Activated naive CD8-positive, alpha-beta T cell (primary cell): ENCODE data around the gene NPY2R.

Source experiments
- H3K27ac Mint-ChIP-seq: one replicate; pipeline ENCODE4 v1.8.0; 2021; ENCODE audit warnings: mixed read lengths
- H3K27me3 Mint-ChIP-seq: one replicate; pipeline ENCODE4 v1.8.0; 2021; ENCODE audit warnings: mixed read lengths
- H3K36me3 Mint-ChIP-seq: one replicate; pipeline ENCODE4 v1.8.0; 2021; ENCODE audit warnings: mixed read lengths
- H3K4me1 Mint-ChIP-seq: one replicate; pipeline ENCODE4 v1.8.0; 2021; ENCODE audit warnings: low read depth, mixed read lengths
- H3K4me3 Mint-ChIP-seq: one replicate; pipeline ENCODE4 v1.8.0; 2021; ENCODE audit warnings: mild to moderate bottlenecking, mixed read lengths
- H3K9me3 Mint-ChIP-seq: one replicate; pipeline ENCODE4 v1.8.0; 2021; ENCODE audit warnings: low read depth, mixed read lengths

NPY2R gene, protein sequence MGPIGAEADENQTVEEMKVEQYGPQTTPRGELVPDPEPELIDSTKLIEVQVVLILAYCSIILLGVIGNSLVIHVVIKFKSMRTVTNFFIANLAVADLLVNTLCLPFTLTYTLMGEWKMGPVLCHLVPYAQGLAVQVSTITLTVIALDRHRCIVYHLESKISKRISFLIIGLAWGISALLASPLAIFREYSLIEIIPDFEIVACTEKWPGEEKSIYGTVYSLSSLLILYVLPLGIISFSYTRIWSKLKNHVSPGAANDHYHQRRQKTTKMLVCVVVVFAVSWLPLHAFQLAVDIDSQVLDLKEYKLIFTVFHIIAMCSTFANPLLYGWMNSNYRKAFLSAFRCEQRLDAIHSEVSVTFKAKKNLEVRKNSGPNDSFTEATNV

DNA sequence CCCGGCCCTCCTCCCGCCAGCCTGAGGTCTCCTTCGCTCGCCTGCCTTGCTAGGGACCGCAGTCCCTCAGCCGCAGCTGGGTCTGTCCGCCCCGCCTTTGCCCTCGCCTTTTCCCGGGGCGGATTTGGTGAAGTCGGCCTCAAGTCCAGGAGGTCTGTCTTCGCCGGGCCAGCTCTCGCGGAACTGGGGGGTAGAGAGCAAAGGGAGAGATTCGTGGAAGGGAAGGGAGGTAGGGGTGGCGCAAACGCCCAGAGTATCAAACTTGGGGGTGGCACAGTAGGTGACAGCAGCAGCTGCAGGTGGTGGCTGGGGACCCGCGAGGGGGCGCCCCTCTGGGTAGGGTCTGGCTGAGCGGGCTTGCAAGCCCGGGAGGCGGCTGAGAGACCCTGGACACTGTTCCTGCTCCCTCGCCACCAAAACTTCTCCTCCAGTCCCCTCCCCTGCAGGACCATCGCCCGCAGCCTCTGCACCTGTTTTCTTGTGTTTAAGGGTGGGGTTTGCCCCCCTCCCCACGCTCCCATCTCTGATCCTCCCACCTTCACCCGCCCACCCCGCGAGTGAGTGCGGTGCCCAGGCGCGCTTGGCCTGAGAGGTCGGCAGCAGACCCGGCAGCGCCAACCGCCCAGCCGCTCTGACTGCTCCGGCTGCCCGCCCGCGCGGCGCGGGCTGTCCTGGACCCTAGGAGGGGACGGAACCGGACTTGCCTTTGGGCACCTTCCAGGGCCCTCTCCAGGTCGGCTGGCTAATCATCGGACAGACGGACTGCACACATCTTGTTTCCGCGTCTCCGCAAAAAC is at the start of gene NPY2R:
Gene NPY2R (plus strand): TSS at position 379 of the 797 bp plus-strand sequence. CDS start 5,304 bp downstream, outside the sequence.
- no peak within 1 kb of the TSS for H3K4me3 Mint-ChIP-seq
- H3K9me3 Mint-ChIP-seq = no peaks in the 10 kb centered on the region
- no peak within 1 kb of the TSS for H3K27ac Mint-ChIP-seq
- no peaks in the 10 kb centered on the region for H3K36me3 Mint-ChIP-seq
- no peaks in the 10 kb centered on the region for H3K4me1 Mint-ChIP-seq
- H3K27me3 Mint-ChIP-seq = peaks cover 36% of the 10 kb centered on the region

DNA sequence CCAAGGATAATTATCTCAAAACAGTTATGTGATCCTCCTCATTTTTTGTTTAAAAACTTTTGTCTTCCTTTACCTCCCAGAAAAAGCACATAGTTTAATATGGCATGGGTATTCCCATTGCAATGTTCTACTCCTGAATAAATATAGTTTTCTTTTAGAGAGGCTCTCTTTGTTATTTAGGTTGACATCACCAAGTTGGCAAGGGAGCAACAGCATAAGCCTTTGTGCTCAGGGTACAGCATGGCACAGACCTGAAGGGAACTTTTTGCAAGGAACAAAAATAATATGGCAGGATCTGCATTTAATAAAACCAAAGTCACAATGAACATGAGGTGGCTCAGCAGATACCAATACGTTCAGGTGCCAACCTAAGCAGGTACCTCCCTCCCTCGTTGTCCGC is 47.1 kb upstream of the NPY2R start:
- no peaks in the 10 kb centered on the region for H3K27me3 Mint-ChIP-seq
- no peak overlapping the region for H3K27ac Mint-ChIP-seq
- no peaks in the 10 kb centered on the region for H3K36me3 Mint-ChIP-seq
- no peak overlapping the region for H3K4me3 Mint-ChIP-seq
- H3K9me3 Mint-ChIP-seq = peaks cover under 1% of the 10 kb centered on the region
- no peaks in the 10 kb centered on the region for H3K4me1 Mint-ChIP-seq

DNA sequence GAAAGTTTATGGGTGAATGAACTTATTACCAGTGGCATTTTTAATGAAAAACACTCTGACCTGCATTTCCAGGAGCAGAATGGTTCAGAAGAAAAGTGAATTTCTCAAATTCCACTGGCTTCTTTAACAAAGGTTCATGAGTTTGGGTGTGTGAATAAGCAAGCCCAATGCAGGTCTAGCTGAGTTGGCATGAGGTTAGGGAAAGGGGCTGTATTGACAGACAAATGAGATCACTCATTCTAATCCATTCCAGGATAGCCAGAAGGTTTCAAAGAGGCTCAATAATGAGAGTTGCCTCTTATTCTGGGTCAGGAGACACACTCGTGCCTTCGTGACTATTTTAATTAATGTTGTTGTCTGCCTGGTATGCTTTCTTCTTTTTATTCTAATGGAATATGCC is 43.7 kb upstream of the NPY2R start:
- H3K27ac Mint-ChIP-seq = no peak overlapping the region
- H3K9me3 Mint-ChIP-seq = no peaks in the 10 kb centered on the region
- H3K27me3 Mint-ChIP-seq = no peaks in the 10 kb centered on the region
- H3K36me3 Mint-ChIP-seq = no peaks in the 10 kb centered on the region
- no peak overlapping the region for H3K4me3 Mint-ChIP-seq
- H3K4me1 Mint-ChIP-seq = no peaks in the 10 kb centered on the region

DNA sequence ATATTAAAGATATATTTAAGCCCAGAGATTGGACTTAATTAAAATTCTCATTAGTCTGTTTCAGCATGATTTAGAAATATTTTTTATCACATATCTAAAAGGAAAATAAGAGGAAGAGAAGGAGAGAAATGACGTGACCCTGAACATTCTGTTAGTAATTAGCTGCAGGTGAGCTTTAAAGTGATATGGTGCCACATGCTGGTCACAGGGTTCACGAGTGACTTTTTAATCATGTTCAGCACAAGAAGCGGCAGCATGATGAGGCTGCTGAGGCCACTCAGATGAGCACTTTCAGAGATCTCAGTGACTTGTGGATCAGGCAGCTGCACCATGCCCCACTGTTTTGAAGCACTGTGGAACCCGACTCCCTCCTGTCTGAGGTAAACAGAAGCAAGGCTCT is 37.9 kb upstream of the NPY2R start:
- Mint-ChIP-seq H3K27me3 (no peaks in the 10 kb centered on the region), H3K36me3 (no peaks in the 10 kb centered on the region), H3K9me3 (no peaks in the 10 kb centered on the region), H3K27ac (no peak overlapping the region), H3K4me1 (no peaks in the 10 kb centered on the region), H3K4me3 (no peak overlapping the region)

DNA sequence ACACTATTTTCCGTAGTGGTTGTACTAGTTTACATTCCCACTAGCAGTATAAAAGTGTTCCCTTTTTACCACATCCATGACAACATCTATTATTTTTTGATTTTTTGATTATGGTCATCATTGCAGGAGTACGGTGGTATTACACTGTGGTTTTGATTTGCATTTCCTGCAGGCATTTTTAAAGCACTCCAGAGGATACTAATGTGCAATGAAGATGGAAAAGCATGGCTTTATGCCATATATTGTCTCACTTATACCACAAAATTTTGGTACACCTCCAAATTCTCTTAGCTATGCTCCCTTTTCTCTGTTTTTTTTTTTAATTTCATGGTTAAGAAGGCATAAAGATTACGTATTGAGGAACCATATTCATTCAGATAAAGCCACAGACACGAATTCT is 35.1 kb upstream of the NPY2R start:
- no peak overlapping the region for H3K27ac Mint-ChIP-seq
- H3K9me3 Mint-ChIP-seq = no peaks in the 10 kb centered on the region
- no peaks in the 10 kb centered on the region for H3K27me3 Mint-ChIP-seq
- H3K4me1 Mint-ChIP-seq = no peaks in the 10 kb centered on the region
- no peaks in the 10 kb centered on the region for H3K36me3 Mint-ChIP-seq
- no peak overlapping the region for H3K4me3 Mint-ChIP-seq

DNA sequence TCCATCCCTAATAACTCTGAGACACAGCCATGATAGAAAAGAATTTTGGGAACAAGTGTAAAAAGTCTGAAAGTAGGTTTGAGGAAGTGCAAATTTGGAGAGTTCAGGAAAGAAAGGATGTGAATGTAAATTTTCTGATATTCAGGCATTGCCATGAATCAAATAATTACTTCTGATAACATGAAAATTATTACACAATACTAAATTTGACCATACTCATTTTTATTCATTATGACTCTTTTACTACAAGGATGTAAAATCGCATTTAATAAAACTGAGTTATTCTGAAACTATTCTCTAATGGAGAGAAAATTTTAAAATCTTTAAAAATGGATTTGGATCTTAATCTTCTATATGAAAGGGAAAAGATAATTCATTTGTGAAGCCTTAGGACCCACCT is 33.8 kb upstream of the NPY2R start:
- H3K27ac Mint-ChIP-seq = no peak overlapping the region
- no peak overlapping the region for H3K4me3 Mint-ChIP-seq
- no peaks in the 10 kb centered on the region for H3K36me3 Mint-ChIP-seq
- H3K27me3 Mint-ChIP-seq = no peaks in the 10 kb centered on the region
- H3K4me1 Mint-ChIP-seq = no peaks in the 10 kb centered on the region
- no peaks in the 10 kb centered on the region for H3K9me3 Mint-ChIP-seq

DNA sequence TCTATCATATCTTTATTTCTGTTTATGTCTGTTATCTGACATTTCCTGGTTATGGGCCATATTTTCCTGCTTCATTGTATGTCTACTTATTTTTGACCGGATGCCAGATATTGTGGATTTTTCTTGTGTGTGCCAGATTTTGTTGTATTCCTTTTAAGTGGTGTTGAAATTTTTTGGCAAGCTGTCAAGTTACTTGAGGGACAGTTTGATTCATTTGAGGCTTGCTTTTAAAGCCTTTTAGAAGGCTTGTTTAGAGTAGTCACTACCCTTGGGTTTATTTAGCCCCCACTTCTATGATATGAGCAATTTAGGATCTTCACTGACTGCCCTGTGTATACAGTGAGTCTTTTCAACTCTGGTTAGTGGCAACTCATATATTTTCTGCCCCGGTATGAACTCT is 29.2 kb upstream of the NPY2R start:
- no peaks in the 10 kb centered on the region for H3K9me3 Mint-ChIP-seq
- H3K4me3 Mint-ChIP-seq = no peak overlapping the region
- no peaks in the 10 kb centered on the region for H3K27me3 Mint-ChIP-seq
- H3K36me3 Mint-ChIP-seq = no peaks in the 10 kb centered on the region
- no peaks in the 10 kb centered on the region for H3K4me1 Mint-ChIP-seq
- no peak overlapping the region for H3K27ac Mint-ChIP-seq

DNA sequence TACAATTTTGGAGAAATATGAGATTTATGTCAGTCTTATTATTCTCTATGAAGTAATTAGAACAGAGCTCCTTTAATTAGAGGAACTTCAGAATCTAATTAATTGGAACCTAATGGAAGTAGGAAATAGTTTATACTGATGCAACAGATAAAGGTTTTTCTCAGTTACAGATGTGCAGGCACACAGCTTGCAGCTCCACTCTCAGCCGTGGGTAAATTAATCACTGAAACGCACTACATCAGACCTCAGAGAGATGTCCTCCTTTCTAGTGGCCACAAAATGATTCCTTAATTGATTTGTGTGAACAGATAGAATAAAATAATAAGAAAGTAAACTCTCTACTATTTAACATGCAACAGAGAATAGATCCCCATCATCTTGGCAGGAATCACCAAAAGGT is 21.5 kb upstream of the NPY2R start:
- no peak overlapping the region for H3K27ac Mint-ChIP-seq
- H3K4me3 Mint-ChIP-seq = no peak overlapping the region
- no peaks in the 10 kb centered on the region for H3K36me3 Mint-ChIP-seq
- no peaks in the 10 kb centered on the region for H3K4me1 Mint-ChIP-seq
- H3K27me3 Mint-ChIP-seq = no peaks in the 10 kb centered on the region
- H3K9me3 Mint-ChIP-seq = no peaks in the 10 kb centered on the region

DNA sequence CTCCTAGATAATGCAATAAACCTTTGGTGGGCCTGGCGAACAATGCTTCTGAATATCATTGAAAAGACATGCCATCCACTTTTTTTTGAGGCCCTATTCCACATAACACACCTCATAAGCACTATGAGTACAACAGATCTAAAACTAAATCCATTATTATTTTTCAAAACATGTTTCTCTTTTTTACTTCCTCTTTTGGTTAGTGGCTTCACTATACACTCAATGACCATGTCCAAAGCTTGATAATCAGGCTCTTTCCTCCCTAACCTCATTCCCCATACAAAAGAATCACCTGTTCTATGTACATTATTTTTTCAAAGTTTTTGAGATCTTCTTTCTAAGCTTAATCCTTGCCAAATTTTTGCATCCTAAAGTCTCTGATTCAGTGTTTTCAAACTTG is 20.4 kb upstream of the NPY2R start:
- H3K4me3 Mint-ChIP-seq = no peak overlapping the region
- H3K27me3 Mint-ChIP-seq = no peaks in the 10 kb centered on the region
- no peaks in the 10 kb centered on the region for H3K4me1 Mint-ChIP-seq
- H3K27ac Mint-ChIP-seq = no peak overlapping the region
- no peaks in the 10 kb centered on the region for H3K36me3 Mint-ChIP-seq
- no peaks in the 10 kb centered on the region for H3K9me3 Mint-ChIP-seq

DNA sequence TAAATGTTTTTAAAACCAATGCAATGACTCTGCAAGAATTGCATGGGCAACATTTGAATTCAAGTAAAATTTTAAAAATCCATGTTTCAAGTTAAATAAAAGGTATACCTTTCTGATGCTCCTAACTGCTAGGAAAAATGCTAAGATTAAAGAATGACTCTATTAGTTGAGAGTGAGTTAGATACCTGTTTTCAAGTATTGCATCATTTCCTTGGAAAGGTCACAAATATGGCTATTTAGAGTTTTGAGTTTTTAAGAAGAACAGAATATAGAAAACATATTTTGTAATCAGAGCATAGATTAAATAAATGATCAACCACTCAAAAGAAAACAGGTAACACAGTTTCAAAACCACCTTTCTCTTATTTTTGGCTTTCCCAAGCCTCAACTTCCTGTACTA is 18.3 kb upstream of the NPY2R start:
- Mint-ChIP-seq H3K4me3 (no peak overlapping the region), H3K4me1 (no peaks in the 10 kb centered on the region), H3K9me3 (no peaks in the 10 kb centered on the region), H3K36me3 (no peaks in the 10 kb centered on the region), H3K27ac (no peak overlapping the region), H3K27me3 (peaks cover under 1% of the 10 kb centered on the region)

DNA sequence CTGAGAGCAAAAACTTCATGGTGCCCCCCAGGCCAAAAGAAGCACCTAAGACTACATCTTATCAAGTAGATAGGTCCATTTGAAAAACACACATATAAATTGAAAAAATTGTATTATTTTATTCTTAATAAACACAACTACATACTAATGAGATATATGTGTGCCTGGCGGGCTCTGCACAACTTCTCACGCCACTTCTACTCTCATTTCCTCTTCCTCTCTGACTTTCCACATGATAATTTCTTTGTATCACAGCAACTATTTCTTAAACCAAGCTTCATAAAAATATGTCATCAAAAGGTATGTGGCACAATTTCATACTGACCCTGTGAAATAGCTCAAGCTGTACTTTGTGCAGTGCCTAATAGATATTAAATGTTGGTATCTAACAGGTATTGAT is 10.7 kb upstream of the NPY2R start:
- no peak overlapping the region for H3K27ac Mint-ChIP-seq
- H3K36me3 Mint-ChIP-seq = no peaks in the 10 kb centered on the region
- no peaks in the 10 kb centered on the region for H3K9me3 Mint-ChIP-seq
- no peak overlapping the region for H3K4me3 Mint-ChIP-seq
- H3K27me3 Mint-ChIP-seq = peaks cover 4% of the 10 kb centered on the region
- H3K4me1 Mint-ChIP-seq = no peaks in the 10 kb centered on the region

DNA sequence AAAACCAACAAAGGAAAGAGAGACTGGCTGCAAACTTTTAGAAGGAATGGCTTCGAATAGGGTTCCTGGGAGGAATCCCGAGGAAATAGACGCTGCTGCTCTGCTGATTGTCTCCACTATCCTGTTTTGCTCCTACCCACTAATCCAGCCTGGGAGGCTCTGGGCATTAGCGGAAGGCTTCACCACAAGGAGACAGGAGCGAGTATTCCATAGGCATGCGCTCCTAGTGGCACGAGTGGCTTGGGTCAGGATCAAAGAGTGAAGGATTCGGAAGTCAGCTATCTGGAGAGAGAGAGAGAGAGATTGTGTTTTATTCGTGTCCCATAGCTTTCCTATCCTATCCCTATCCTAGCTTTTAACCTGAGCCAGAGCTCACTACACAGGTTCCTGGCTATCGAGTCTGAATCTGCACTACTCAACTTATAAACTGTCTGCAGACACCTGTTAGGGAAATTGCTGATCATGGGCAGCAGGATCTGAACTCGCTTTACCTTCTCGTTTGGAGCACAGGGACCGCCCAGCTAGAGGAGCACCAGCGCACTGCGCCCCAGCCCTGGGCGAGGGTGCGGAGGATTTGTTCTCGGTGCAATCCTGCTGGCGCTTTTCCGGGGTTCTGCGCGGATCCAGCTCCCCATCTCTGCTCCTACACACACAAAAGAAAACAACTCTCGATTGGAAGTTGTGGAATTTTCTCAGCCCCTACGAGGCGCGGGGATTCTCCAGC is 740 bp upstream of the NPY2R start:
- Mint-ChIP-seq H3K4me3 (no peak overlapping the region), H3K27me3 (peaks cover 36% of the 10 kb centered on the region), H3K27ac (no peak overlapping the region), H3K9me3 (no peaks in the 10 kb centered on the region), H3K36me3 (no peaks in the 10 kb centered on the region), H3K4me1 (no peaks in the 10 kb centered on the region)

DNA sequence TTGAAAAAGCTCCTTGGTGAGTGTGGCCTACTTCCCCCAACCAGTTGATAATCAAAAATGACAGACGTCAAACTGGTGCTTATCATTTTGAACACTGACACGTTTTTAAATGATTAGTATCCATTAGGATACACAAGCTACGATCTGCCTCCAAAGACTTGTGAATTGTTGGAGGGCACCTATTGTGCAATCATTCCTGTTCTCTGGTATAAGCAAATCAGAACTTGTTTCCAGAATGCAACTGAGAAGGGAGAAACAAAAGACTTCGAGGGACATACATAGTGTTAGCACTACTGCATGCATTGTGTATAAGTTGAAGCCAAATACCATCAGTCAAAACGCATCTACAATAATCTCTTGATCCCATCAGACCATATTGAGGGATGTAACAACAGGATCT is 11.6 kb downstream of the NPY2R start:
- no peak overlapping the region for H3K4me3 Mint-ChIP-seq
- peaks cover 4% of the 10 kb centered on the region for H3K9me3 Mint-ChIP-seq
- no peaks in the 10 kb centered on the region for H3K4me1 Mint-ChIP-seq
- H3K36me3 Mint-ChIP-seq = no peaks in the 10 kb centered on the region
- H3K27me3 Mint-ChIP-seq = no peaks in the 10 kb centered on the region
- H3K27ac Mint-ChIP-seq = no peak overlapping the region

DNA sequence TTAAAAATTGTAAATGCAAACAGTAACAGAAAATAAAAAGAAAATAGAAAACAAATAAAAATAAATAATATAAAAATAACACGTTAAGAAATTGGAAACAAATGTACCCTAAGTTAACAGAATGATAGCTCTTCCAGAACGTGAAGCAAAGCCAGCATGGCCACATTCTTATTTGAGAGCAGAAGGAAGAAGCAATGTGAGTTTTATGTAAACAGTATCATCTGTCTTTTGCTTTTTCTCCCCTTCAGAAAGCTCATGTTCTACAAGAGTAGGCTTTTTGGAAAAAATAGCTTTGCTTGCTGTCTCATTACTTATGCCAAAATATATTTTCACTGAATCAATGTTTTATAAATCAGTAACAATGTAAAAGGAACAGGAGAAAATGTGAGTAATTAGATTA is 18.7 kb downstream of the NPY2R start:
- Mint-ChIP-seq H3K4me3 (no peak overlapping the region), H3K27me3 (no peaks in the 10 kb centered on the region), H3K9me3 (no peaks in the 10 kb centered on the region), H3K4me1 (no peaks in the 10 kb centered on the region), H3K36me3 (no peaks in the 10 kb centered on the region), H3K27ac (no peak overlapping the region)

DNA sequence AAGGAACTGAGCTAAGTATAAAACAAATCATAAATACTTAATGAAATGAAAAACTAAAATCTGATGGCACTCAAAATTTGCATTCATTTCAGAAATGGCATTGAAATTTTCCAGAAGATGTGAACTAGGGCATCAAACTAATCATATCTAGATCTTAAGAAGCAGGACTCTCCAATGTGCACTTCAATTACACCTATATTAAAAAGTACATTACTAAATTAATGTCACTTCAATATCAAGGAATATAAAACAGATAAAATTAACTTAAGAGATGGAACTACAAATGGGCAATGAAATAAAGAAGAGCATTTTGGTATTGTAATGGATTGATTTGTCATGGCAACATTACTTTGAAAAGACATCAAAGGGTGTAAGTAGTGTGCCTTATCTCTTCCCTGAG is 20.3 kb downstream of the NPY2R start:
- H3K27me3 Mint-ChIP-seq = no peaks in the 10 kb centered on the region
- no peaks in the 10 kb centered on the region for H3K4me1 Mint-ChIP-seq
- no peaks in the 10 kb centered on the region for H3K36me3 Mint-ChIP-seq
- no peak overlapping the region for H3K27ac Mint-ChIP-seq
- no peak overlapping the region for H3K4me3 Mint-ChIP-seq
- H3K9me3 Mint-ChIP-seq = no peaks in the 10 kb centered on the region
